Retinal pigment epithelial cell (primary cell): ENCODE data around the gene PIGO.

ENCODE experiments used
- DNase-seq: peaks from one replicate; pipeline ENCODE4 v3.0.0-alpha.2; 2010; ENCODE audit warnings: low read depth
- H3K4me3 ChIP-seq: 2 replicates; pipeline ENCODE4 v1.5.1; 2011; ENCODE audit warnings: mild to moderate bottlenecking, low read length, control low read depth, moderate library complexity
- TF ChIP-seq, protein P1 (sequence below): conservative IDR thresholded peaks from 2 replicates; pipeline ENCODE4 v1.5.1; 2011; ENCODE audit warnings: low read depth, low read length, control low read depth, inconsistent platforms

PIGO gene

DNA sequence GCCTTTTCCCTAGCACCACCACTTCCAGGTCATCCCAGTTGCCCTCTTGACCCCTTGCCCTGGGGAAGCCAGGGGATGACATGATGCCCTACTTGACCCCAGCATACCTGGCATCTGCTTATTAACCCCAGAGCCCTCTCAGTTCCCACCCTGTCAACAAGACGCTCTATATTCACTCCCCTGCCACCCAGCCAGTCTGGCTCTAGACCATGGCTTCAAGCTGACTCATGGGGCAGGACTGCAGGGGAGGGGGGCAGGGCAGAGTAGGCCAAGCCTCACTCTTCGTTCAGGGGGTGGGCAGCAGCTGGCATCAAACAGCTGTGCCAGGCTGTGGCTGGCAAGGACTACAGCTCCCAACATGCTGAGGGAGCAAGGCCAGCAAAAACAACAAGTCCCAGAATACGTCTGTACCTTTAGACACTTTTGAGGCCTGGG is 14.0 kb upstream of the PIGO start:
- H3K4me3 ChIP-seq, result peak overlapping the region; percentile 88
- TF ChIP-seq, protein P1, sequence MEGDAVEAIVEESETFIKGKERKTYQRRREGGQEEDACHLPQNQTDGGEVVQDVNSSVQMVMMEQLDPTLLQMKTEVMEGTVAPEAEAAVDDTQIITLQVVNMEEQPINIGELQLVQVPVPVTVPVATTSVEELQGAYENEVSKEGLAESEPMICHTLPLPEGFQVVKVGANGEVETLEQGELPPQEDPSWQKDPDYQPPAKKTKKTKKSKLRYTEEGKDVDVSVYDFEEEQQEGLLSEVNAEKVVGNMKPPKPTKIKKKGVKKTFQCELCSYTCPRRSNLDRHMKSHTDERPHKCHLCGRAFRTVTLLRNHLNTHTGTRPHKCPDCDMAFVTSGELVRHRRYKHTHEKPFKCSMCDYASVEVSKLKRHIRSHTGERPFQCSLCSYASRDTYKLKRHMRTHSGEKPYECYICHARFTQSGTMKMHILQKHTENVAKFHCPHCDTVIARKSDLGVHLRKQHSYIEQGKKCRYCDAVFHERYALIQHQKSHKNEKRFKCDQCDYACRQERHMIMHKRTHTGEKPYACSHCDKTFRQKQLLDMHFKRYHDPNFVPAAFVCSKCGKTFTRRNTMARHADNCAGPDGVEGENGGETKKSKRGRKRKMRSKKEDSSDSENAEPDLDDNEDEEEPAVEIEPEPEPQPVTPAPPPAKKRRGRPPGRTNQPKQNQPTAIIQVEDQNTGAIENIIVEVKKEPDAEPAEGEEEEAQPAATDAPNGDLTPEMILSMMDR, result no peak
- peak; percentile 77 for DNase-seq

- no peak overlapping the region for H3K4me3 ChIP-seq
- TF ChIP-seq, protein P1, result no peak
- DNase-seq, result no peak
These were observed 12.7 kb upstream of the PIGO start for GRCh38 chr9:35108946-35109575.

DNA sequence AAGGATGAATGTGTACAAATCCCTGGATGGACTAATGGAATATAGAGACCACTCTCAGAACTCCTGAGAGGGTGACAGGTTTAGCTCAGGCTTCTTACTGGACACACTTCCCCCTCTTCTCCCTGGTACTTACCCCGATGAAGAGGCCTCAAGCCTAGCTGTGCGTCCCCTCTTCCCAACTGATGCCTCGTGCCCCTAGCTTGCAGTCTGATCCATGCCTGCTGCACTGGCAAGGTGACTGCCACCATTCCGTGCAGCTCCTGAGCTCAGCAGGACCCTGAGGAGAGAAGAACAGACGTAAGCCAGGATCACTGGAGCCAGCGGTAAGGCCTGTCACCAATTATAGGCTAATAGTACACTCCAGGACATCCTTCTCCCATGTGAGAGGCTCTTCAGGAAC is 12.1 kb upstream of the PIGO start:
- TF ChIP-seq, protein P1, result no peak
- no peak overlapping the region for H3K4me3 ChIP-seq
- no peak for DNase-seq

DNA sequence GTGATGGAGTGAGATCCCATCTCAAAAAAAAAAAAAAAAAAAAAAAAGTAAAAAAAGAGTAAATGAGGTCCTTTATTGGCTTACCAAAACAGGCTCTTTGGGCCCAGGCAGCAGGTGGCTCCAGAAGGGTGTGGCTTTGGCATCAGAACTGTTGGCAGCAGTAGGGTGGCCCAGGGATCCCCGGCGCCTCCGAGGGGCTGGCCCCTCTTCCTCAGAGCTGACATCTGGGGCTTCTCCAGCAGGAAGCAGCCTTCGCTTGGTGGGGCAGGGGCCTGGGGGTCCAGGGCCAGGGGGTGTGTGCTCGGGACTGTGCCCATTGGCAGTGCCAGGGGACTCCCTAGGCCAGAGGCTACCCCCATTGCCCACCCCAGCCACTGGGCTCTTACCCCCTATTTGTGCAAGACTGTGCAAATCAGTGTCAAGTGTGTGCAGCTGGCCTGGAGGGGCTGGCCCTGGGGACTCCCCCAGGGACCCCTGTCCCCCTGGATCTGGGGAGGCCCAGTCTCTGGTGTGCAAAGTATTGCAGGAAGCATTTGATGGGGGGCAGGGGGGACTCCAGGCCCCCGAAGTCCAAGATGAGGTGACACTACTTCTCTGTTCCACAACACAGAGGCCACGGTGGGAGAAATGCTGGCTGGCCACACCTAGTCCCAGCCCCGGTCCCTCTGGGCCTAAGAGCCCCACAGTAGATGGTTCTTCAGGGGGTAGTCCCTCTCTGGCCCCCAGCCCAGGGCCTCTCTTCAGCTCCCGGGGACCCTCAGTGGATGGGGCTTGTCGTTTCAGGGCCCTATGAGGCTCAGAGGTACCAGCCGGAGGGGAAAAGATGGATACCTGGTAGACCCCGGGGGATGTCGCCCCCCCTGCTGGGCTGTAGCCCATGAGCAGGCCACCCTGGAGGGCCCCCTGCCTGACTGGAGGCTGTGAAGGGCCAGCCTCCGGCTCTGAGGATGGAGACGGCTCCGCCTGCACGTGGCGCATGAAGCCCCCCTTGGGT is 11.2 kb upstream of the PIGO start:
- TF ChIP-seq, protein P1, result no peak

GRCh38 chr9:35106343-35106730 is 9.9 kb upstream of the PIGO start:
- TF ChIP-seq, protein P1, result no peak
- DNase-seq, result no peak
- no peak overlapping the region for H3K4me3 ChIP-seq

More for the DNA sequence above, 11.2 kb upstream of the PIGO start:
- no peak for DNase-seq
- H3K4me3 ChIP-seq, result no peak overlapping the region

DNA sequence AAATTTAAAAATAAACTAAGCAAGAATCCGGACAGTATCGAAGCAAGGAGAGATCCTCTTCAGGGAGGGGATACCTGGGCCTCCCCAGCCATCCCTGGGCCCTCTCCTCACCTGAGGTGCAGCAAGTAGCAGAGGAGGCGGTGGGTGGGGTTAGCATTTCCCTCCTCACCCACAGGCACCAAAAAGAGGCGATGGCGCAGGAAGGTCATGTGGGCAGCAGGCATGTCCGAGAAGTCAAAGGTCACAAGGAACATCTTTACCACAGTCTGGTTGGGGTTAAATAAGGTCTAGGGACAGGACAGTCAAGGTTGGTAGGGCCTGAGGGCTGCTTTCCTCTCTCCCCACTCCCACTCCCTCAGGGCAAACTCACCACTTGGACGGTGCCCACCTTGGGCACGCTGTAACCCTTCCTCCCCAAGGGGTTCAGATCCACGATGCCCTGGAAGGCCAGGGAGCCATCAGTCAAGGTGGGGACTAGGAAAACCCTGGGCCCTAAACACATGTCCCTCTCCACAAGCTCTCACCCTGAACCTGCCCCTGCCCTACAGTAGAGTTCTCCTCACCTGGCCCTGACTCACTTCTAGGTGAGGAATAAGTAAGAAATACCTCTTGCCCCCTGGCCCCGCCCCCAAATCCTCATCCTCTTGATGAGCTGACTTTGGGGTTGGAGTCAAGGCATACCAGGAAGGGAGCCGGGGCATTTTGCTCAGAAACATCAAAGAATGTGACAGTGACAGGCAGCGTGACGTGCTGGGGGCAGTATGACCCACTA is 9.4 kb upstream of the PIGO start:
- H3K4me3 ChIP-seq, result no peak overlapping the region

More for the DNA sequence above, 9.4 kb upstream of the PIGO start:
- TF ChIP-seq, protein P1, result no peak
- no peak for DNase-seq
